Measurements from ENCODE around the gene SPINK14. TPM values are rescaled to one million over a fixed set of nuclear protein-coding genes. Genes with fewer than 3 reads are reported as not detected.

Gene SPINK14
- total and polyA plus RNA-seq, 8 donors = not detected

- Histone ChIP-seq H3K27ac (no peak overlapping the region), H3K4me3 (no peak overlapping the region), H3K27me3 (no peaks in the 10 kb centered on the region), H3K36me3 (no peaks in the 10 kb centered on the region), H3K4me1 (peaks cover 0 to 23% of the 10 kb centered on the region in 2 donors), H3K9me3 (no peaks in the 10 kb centered on the region)
- DNase-seq (no peak), ATAC-seq (no peak)
- TF ChIP-seq, protein P1, sequence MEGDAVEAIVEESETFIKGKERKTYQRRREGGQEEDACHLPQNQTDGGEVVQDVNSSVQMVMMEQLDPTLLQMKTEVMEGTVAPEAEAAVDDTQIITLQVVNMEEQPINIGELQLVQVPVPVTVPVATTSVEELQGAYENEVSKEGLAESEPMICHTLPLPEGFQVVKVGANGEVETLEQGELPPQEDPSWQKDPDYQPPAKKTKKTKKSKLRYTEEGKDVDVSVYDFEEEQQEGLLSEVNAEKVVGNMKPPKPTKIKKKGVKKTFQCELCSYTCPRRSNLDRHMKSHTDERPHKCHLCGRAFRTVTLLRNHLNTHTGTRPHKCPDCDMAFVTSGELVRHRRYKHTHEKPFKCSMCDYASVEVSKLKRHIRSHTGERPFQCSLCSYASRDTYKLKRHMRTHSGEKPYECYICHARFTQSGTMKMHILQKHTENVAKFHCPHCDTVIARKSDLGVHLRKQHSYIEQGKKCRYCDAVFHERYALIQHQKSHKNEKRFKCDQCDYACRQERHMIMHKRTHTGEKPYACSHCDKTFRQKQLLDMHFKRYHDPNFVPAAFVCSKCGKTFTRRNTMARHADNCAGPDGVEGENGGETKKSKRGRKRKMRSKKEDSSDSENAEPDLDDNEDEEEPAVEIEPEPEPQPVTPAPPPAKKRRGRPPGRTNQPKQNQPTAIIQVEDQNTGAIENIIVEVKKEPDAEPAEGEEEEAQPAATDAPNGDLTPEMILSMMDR (IDR thresholded peaks at IDR 0.05) = no peak
- intact Hi-C loops (cut with DNase I) = no loop called here
These were observed 22.7 kb downstream of the SPINK14 start for GRCh38 chr5:148191010-148191409.

DNA sequence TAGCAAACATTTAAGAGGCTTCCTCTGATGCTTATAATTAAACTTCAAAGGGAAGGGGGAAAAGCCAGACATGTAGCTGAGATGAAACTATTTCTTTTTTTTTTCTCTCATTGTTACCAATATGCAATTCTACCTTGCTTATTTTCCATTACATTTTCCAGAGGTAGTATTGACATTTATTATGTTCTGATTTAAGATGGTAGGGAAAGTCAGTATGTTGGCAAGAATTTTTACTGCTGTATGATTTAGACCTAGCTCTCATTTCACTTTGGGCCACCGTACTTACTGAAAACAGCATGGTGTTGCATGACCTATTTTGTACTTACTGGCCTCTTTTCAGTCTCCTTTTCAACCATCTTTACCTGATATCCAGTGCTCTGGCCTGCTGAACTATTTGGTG is 24.9 kb downstream of the SPINK14 start:
- TF ChIP-seq, protein P1 (IDR thresholded peaks at IDR 0.05) = no peak
- no peaks in the 10 kb centered on the region for H3K36me3 ChIP-seq
- no peaks in the 10 kb centered on the region for H3K27me3 ChIP-seq
- intact Hi-C loops (cut with DNase I) = no loop called here
- ATAC-seq = no peak
- H3K9me3 ChIP-seq = no peaks in the 10 kb centered on the region
- H3K27ac ChIP-seq = no peak overlapping the region
- no peak overlapping the region for H3K4me3 ChIP-seq
- DNase-seq = no peak
- H3K4me1 ChIP-seq = peaks cover 0 to 9% of the 10 kb centered on the region in 2 donors

DNA sequence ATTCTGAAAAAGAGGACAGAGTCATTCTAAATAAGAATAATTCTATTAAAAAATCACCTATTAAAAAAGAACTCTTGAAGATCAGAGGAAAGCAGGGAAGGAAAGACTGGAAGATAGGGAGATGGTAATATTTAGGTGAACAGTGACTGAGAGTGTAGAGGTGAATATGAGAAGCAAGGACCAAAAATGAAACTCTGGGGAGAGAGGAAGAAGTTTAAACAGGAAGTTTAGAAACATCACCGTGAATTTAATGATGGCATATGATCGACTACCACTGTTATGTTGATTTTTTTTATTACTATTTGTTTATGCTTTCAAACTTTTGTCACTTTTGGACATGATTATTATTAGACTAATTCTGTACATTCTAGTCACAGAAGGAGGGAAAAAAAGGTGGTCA is 32.8 kb downstream of the SPINK14 start:
- peak overlapping the region in 1 of 2 donors; percentile 64 for H3K27ac ChIP-seq
- no peaks in the 10 kb centered on the region for H3K36me3 ChIP-seq
- H3K4me1 ChIP-seq = peaks cover 0 to 12% of the 10 kb centered on the region in 2 donors
- TF ChIP-seq, protein P1 (IDR thresholded peaks at IDR 0.05) = no peak
- intact Hi-C loops (cut with DNase I) = no loop called here
- H3K4me3 ChIP-seq = no peak overlapping the region
- H3K9me3 ChIP-seq = no peaks in the 10 kb centered on the region
- no peaks in the 10 kb centered on the region for H3K27me3 ChIP-seq
- no peak for DNase-seq
- ATAC-seq = no peak

GRCh38 chr5:148202531-148203203 is 34.3 kb downstream of the SPINK14 start, which contains the start of gene SPINK6:
Gene SPINK6, plus strand, starts transcription at chr5:148203042. Its CDS starts 55 bp downstream, at chr5:148203097.
- no peak within 1 kb of the TSS for H3K4me3 ChIP-seq

More at GRCh38 chr5:148202531-148203203, 34.3 kb downstream of the SPINK14 start, which contains the start of gene SPINK6:
- Histone ChIP-seq H3K4me1 (peaks cover under 1 to 13% of the 10 kb centered on the region in 2 donors), H3K9me3 (no peaks in the 10 kb centered on the region), H3K36me3 (no peaks in the 10 kb centered on the region), H3K27ac (no peak within 1 kb of the TSS), H3K27me3 (no peaks in the 10 kb centered on the region)
- TF ChIP-seq, protein P1 (IDR thresholded peaks at IDR 0.05) = no peak
- no peak for ATAC-seq
- no peak for DNase-seq
- intact Hi-C loops (cut with DNase I) = no loop called here
